Measurements from ENCODE around the gene RTL5.

Gene RTL5

GRCh38 chrX:72097098-72097497, 34.6 kb downstream of the RTL5 start:
- TF ChIP-seq, protein P1, sequence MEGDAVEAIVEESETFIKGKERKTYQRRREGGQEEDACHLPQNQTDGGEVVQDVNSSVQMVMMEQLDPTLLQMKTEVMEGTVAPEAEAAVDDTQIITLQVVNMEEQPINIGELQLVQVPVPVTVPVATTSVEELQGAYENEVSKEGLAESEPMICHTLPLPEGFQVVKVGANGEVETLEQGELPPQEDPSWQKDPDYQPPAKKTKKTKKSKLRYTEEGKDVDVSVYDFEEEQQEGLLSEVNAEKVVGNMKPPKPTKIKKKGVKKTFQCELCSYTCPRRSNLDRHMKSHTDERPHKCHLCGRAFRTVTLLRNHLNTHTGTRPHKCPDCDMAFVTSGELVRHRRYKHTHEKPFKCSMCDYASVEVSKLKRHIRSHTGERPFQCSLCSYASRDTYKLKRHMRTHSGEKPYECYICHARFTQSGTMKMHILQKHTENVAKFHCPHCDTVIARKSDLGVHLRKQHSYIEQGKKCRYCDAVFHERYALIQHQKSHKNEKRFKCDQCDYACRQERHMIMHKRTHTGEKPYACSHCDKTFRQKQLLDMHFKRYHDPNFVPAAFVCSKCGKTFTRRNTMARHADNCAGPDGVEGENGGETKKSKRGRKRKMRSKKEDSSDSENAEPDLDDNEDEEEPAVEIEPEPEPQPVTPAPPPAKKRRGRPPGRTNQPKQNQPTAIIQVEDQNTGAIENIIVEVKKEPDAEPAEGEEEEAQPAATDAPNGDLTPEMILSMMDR (conservative IDR thresholded peaks at IDR 0.05) = no peak

GRCh38 chrX:72095370-72095769, 36.3 kb downstream of the RTL5 start:
- H3K27ac ChIP-seq = no peak overlapping the region
- TF ChIP-seq, protein P1 (conservative IDR thresholded peaks at IDR 0.05) = no peak

More at GRCh38 chrX:72097098-72097497, 34.6 kb downstream of the RTL5 start:
- no peak overlapping the region for H3K27ac ChIP-seq

- TF ChIP-seq, protein P1 (conservative IDR thresholded peaks at IDR 0.05) = no peak
- no peak overlapping the region for H3K27ac ChIP-seq
These were observed 36.8 kb downstream of the RTL5 start for GRCh38 chrX:72094894-72095293.

DNA sequence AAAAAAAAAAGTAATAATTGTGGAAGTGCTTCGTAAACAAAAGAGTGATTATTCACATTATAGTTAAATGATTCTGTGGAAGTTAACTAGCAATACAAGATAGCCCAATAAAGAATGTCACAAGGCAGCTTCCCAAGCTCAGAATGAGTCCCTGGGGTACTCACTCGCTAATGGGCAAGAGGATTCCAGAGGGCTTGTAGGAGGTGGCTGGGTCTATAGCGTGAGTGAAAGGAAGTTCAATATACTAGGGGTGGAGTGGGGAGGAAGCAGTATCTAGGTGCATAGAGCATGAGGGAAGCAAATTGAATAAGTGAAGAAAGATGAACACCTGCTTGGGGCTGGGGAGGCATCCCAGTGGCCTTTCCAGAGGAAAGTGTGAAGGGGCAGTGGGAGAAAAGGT, 42.5 kb downstream of the RTL5 start:
- H3K27ac ChIP-seq = no peak overlapping the region
- TF ChIP-seq, protein P1 (conservative IDR thresholded peaks at IDR 0.05) = no peak

- no peak overlapping the region for H3K27ac ChIP-seq
These were observed 43.0 kb downstream of the RTL5 start for GRCh38 chrX:72088761-72089160.

GRCh38 chrX:72086995-72087394, 44.7 kb downstream of the RTL5 start:
- TF ChIP-seq, protein P1 (conservative IDR thresholded peaks at IDR 0.05) = no peak
- H3K27ac ChIP-seq = no peak overlapping the region

More at GRCh38 chrX:72088761-72089160, 43.0 kb downstream of the RTL5 start:
- TF ChIP-seq, protein P1 (conservative IDR thresholded peaks at IDR 0.05) = no peak

- no peak overlapping the region for H3K27ac ChIP-seq
- TF ChIP-seq, protein P1 (conservative IDR thresholded peaks at IDR 0.05) = no peak
These were observed 47.6 kb downstream of the RTL5 start for GRCh38 chrX:72084114-72084513.
